ENCODE data around the gene NOP9. TPM values are rescaled to one million over a fixed set of nuclear protein-coding genes. Genes with fewer than 3 reads are reported as not detected.

Gene NOP9
- total RNA-seq, 1 experiment from 2014 or later: 35.1 TPM

- peaks cover 6% of the 10 kb centered on the region for H3K4me1 Mint-ChIP-seq (ENCODE audit: low read depth, unreplicated experiment)
- H3K9me3 Mint-ChIP-seq (ENCODE audit: unreplicated experiment): no peaks in the 10 kb centered on the region
- no peaks in the 10 kb centered on the region for H3K36me3 ChIP-seq (ENCODE audit: control insufficient read depth, insufficient read depth, low read length)
- no peak overlapping the region for H3K4me3 ChIP-seq (ENCODE audit: low read depth, low read length)
- H3K36me3 Mint-ChIP-seq (ENCODE audit: insufficient read depth, unreplicated experiment): no peaks in the 10 kb centered on the region
- no peak overlapping the region for H3K4me3 Mint-ChIP-seq (ENCODE audit: unreplicated experiment)
- no peak for TF ChIP-seq CTCF (IDR thresholded peaks at IDR 0.05; ENCODE audit: insufficient read depth in 1 of 2, low read depth in 1 of 2, low read length in 1 of 2, severe bottlenecking in 1 of 2, unreplicated experiment in 1 of 2)
- no peak for DNase-seq
- POLR2A ChIA-PET: no interaction called here
- CTCF ChIA-PET: no interaction called here
- H3K9me3 ChIP-seq: no peaks in the 10 kb centered on the region
- peaks cover 3% of the 10 kb centered on the region for H3K27me3 Mint-ChIP-seq (ENCODE audit: insufficient read depth, unreplicated experiment)
- no peaks in the 10 kb centered on the region for H3K4me1 ChIP-seq
- no peak overlapping the region for H3K27ac Mint-ChIP-seq (ENCODE audit: unreplicated experiment)
- no peaks in the 10 kb centered on the region; the same call in none of the 2 replicates for H3K27me3 ChIP-seq (replicated peaks; ENCODE audit: control insufficient read depth, insufficient read depth, low read length)
- no TSS peak for BruUV-seq (replicated peaks)
- intact Hi-C loops (cut with micrococcal nuclease; ENCODE audit: unreplicated experiment): no loop called here
Observed at GRCh38 chr14:24342889-24343288, 43.2 kb downstream of the NOP9 start.

DNA sequence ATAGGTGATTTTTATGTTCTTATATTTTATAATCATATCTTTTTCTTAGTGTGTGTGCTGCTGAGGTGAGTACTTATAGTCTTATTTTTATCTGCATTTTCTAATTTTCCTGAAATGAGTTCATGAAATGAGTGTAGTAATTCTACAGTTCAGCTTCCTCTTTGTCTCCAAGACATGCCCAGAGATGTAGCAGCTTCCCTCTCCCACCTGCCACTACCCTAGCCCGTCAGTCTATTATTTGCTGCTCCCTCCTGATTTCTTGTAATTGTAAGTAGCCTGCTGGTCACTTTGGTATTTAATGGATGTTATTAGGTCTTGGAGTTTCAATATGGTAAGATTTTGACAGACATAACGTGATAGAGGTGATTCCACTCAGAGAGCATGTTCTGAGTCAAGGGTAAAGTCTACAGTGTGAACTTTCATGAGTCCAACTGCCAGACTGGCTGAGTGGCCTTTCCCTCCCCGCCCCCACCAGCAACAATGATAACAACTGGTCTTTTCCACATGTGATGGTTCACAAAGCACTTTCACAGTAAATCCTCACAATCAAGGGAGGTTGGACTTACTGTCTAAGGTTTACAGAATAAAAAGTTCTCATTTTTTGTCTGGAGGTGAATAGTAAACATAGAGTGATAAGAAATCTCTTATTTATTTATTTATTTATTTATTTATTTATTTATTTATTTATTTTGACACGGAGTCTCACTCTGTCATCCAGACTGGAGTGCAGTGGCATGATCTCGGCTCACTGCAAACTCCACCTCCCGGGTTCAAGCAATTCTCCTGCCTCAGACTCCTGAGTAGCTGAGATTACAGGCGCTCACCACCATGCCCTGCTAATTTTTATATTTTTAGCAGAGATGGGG is 44.4 kb downstream of the NOP9 start:
- no peaks in the 10 kb centered on the region for H3K9me3 ChIP-seq
- H3K4me3 Mint-ChIP-seq (ENCODE audit: unreplicated experiment): no peak overlapping the region
- intact Hi-C loops (cut with micrococcal nuclease; ENCODE audit: unreplicated experiment): no loop called here
- CTCF ChIA-PET: interaction anchor here (0.9 kb wide), 1 partner anchor 88 kb away, joined by 3 read pairs; no protein-coding TSS in a partner anchor
- no peak overlapping the region for H3K27ac Mint-ChIP-seq (ENCODE audit: unreplicated experiment)
- no peak overlapping the region for H3K4me3 ChIP-seq (ENCODE audit: low read depth, low read length)
- peaks cover 6% of the 10 kb centered on the region for H3K4me1 Mint-ChIP-seq (ENCODE audit: low read depth, unreplicated experiment)
- no TSS peak for BruUV-seq (replicated peaks)
- DNase-seq: no peak
- H3K36me3 Mint-ChIP-seq (ENCODE audit: insufficient read depth, unreplicated experiment): no peaks in the 10 kb centered on the region
- no peak for TF ChIP-seq CTCF (IDR thresholded peaks at IDR 0.05; ENCODE audit: insufficient read depth in 1 of 2, low read depth in 1 of 2, low read length in 1 of 2, severe bottlenecking in 1 of 2, unreplicated experiment in 1 of 2)
- H3K9me3 Mint-ChIP-seq (ENCODE audit: unreplicated experiment): no peaks in the 10 kb centered on the region
- H3K27me3 ChIP-seq (replicated peaks; ENCODE audit: control insufficient read depth, insufficient read depth, low read length): no peaks in the 10 kb centered on the region; the same call in none of the 2 replicates
- H3K4me1 ChIP-seq: no peaks in the 10 kb centered on the region
- no peaks in the 10 kb centered on the region for H3K36me3 ChIP-seq (ENCODE audit: control insufficient read depth, insufficient read depth, low read length)
- H3K27me3 Mint-ChIP-seq (ENCODE audit: insufficient read depth, unreplicated experiment): peaks cover 3% of the 10 kb centered on the region
- POLR2A ChIA-PET: no interaction called here

DNA sequence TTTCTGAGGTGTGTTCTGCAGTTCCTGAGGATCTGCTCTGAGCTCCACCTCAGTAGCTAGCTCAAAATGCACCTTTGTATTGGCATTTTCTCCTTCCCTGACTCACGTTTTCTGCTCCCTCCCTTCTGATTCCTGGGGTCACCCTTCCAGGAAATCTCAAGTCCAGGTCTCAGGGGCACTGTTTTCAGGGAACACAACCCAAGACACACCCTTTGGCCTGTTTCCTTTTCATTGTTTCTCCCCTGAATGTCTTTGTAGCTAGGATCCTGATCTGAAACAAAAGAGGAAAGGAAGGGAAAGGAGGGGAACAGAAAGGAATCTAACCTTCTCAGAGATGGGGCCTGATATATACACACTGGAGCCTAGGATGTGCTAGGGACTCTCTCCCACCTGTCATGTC is 47.5 kb downstream of the NOP9 start:
- H3K4me3 ChIP-seq (ENCODE audit: low read depth, low read length): no peak overlapping the region
- no peaks in the 10 kb centered on the region for H3K36me3 ChIP-seq (ENCODE audit: control insufficient read depth, insufficient read depth, low read length)
- no peaks in the 10 kb centered on the region for H3K9me3 ChIP-seq
- peaks cover 13% of the 10 kb centered on the region for H3K27me3 Mint-ChIP-seq (ENCODE audit: insufficient read depth, unreplicated experiment)
- no TSS peak for BruUV-seq (replicated peaks)
- ChIA-PET POLR2A (no interaction called here), CTCF (interaction anchor here (1.0 to 1.4 kb wide), 3 partner anchors 14 to 85 kb away, joined by 3 to 6 read pairs (median 5); no protein-coding TSS in a partner anchor)
- H3K27ac Mint-ChIP-seq (ENCODE audit: unreplicated experiment): no peak overlapping the region
- intact Hi-C loops (cut with micrococcal nuclease; ENCODE audit: unreplicated experiment): loop anchor here (5.0 kb wide), 1 partner anchor 75 kb away; no protein-coding TSS in a partner anchor
- no peak overlapping the region for H3K4me3 Mint-ChIP-seq (ENCODE audit: unreplicated experiment)
- no peak for TF ChIP-seq CTCF (IDR thresholded peaks at IDR 0.05; ENCODE audit: insufficient read depth in 1 of 2, low read depth in 1 of 2, low read length in 1 of 2, severe bottlenecking in 1 of 2, unreplicated experiment in 1 of 2)
- DNase-seq: no peak
- H3K36me3 Mint-ChIP-seq (ENCODE audit: insufficient read depth, unreplicated experiment): no peaks in the 10 kb centered on the region
- no peaks in the 10 kb centered on the region for H3K4me1 ChIP-seq
- H3K9me3 Mint-ChIP-seq (ENCODE audit: unreplicated experiment): no peaks in the 10 kb centered on the region
- peaks cover 6% of the 10 kb centered on the region for H3K4me1 Mint-ChIP-seq (ENCODE audit: low read depth, unreplicated experiment)
- H3K27me3 ChIP-seq (replicated peaks; ENCODE audit: control insufficient read depth, insufficient read depth, low read length): no peaks in the 10 kb centered on the region; the same call in 1 of the 2 replicates
